Tibial nerve (tissue), 4 donors: ENCODE measurements around the gene RAB27B. TPM values are rescaled to one million over a fixed set of nuclear protein-coding genes. Genes with fewer than 3 reads are reported as not detected.

Experiments
- DNase-seq, 2 donors: peaks; one replicate each; pipeline ENCODE4 v3.0.0-alpha.2; 2019; ENCODE audit warnings: low spot score in 2 of 2
- H3K27ac ChIP-seq, 4 donors: fragments of 200-600 bp; sonication (generic) in 3 of 4; one replicate each; pipeline ENCODE4 v1.5.1; 2017 to 2019; ENCODE audit warnings: mild to moderate bottlenecking in 1 of 4
- H3K27me3 ChIP-seq, 2 donors: fragments of 200-600 bp; sonication (generic) in 1 of 2; one replicate each; pipeline versions ENCODE4 v1.5.1 to v1.6.0; 2017 to 2019
- H3K36me3 ChIP-seq, 3 donors: fragments of 200-600 bp; sonication (generic); one replicate each; pipeline ENCODE4 v1.5.1; 2018 to 2019
- H3K4me1 ChIP-seq, 4 donors: fragments of 200-600 bp; sonication (generic) in 3 of 4; one replicate each; pipeline ENCODE4 v1.5.1; 2017 to 2019
- H3K4me3 ChIP-seq, 4 donors: fragments of 200-600 bp; sonication (generic) in 3 of 4; one replicate each; pipeline ENCODE4 v1.5.1; 2017 to 2019; ENCODE audit warnings: mild to moderate bottlenecking in 1 of 4, moderate library complexity in 1 of 4
- H3K9me3 ChIP-seq, 4 donors: fragments of 200-600 bp; sonication (generic) in 3 of 4; one replicate each; pipeline ENCODE4 v1.5.1; 2017 to 2019
- EP300 ChIP-seq, 2 donors: sonication (generic); formaldehyde crosslinking; IDR thresholded peaks; one replicate each; pipeline ENCODE4 v1.6.1; 2017; ENCODE audit warnings: antibody characterized with exemption in 2 of 2, mild to moderate bottlenecking in 1 of 2
- POLR2A ChIP-seq, 2 donors: fragments of 450-650 bp; IDR thresholded peaks; one replicate each; pipeline ENCODE4 v1.6.1; 2017; ENCODE audit warnings: antibody characterized with exemption in 2 of 2, mild to moderate bottlenecking in 2 of 2, moderate library complexity in 2 of 2
- WGBS, 2 donors: methylation state at CpG; one replicate each; pipeline ENCODE4 v1.1.5; 2018; 5-methylcytosine and 5-hydroxymethylcytosine counted together
- total RNA-seq, 4 donors: library from RNA; depleted of rRNA; stranded (reverse); fragments of >200 nt; gene quantifications; one replicate each; pipeline ENCODE4 v1.1.0, GENCODE V29; 2016
- TF ChIP-seq, protein P1 (sequence below), 5 experiments: fragments of 200-600 bp in 3 of 5; fragments of 450-650 bp in 2 of 5; sonication (generic) in 3 of 5; IDR thresholded peaks; one replicate each; pipeline ENCODE4 v1.5.1; 2016 to 2019; ENCODE audit warnings: antibody characterized with exemption in 5 of 5, mild to moderate bottlenecking in 3 of 5, moderate library complexity in 2 of 5

Gene RAB27B
- total RNA-seq, 4 donors from 2014 or later: under 0.01 to 0.22 TPM; not detected in 2

DNA sequence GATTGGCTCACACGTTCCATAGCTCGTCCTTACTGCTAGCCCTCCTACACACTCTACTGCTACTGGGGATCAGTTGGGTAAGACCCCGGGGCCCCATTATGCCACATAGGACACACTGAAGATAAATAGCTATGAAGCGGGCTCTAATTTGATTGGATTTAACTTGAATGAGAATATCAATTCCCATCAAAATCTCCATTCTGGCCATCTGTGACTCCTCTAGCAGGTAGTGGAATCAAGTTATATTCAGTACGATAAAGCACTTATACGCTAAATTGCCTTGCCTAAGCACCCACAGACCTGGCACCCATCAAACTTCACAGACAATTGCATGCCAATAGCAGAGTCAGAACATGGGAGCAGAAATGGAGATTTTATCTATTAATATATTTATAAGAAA lies 91.1 kb downstream of the RAB27B start:
- no peaks in the 10 kb centered on the region for H3K4me1 ChIP-seq
- H3K9me3 ChIP-seq: no peaks in the 10 kb centered on the region
- H3K27ac ChIP-seq: no peak overlapping the region
- H3K4me3 ChIP-seq: no peak overlapping the region
- H3K27me3 ChIP-seq: no peaks in the 10 kb centered on the region
- H3K36me3 ChIP-seq: no peaks in the 10 kb centered on the region
- TF ChIP-seq, protein P1, sequence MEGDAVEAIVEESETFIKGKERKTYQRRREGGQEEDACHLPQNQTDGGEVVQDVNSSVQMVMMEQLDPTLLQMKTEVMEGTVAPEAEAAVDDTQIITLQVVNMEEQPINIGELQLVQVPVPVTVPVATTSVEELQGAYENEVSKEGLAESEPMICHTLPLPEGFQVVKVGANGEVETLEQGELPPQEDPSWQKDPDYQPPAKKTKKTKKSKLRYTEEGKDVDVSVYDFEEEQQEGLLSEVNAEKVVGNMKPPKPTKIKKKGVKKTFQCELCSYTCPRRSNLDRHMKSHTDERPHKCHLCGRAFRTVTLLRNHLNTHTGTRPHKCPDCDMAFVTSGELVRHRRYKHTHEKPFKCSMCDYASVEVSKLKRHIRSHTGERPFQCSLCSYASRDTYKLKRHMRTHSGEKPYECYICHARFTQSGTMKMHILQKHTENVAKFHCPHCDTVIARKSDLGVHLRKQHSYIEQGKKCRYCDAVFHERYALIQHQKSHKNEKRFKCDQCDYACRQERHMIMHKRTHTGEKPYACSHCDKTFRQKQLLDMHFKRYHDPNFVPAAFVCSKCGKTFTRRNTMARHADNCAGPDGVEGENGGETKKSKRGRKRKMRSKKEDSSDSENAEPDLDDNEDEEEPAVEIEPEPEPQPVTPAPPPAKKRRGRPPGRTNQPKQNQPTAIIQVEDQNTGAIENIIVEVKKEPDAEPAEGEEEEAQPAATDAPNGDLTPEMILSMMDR (IDR thresholded peaks at IDR 0.05): no peak
- no peak for TF ChIP-seq POLR2A (IDR thresholded peaks at IDR 0.05)
- TF ChIP-seq EP300 (IDR thresholded peaks at IDR 0.05): no peak
- 80 to 89% methylated on average over 6 of the region's 6 CpGs for WGBS, 2 donors
- no peak for DNase-seq

- Histone ChIP-seq H3K27me3 (no peaks in the 10 kb centered on the region), H3K4me3 (no peak overlapping the region), H3K4me1 (no peaks in the 10 kb centered on the region), H3K36me3 (no peaks in the 10 kb centered on the region), H3K27ac (no peak overlapping the region), H3K9me3 (no peaks in the 10 kb centered on the region)
- no peak for DNase-seq
- WGBS, 2 donors: 66 to 78% methylated on average over 4 of the region's 4 CpGs
- no peak for TF ChIP-seq EP300 (IDR thresholded peaks at IDR 0.05)
- TF ChIP-seq, protein P1 (IDR thresholded peaks at IDR 0.05): no peak
- TF ChIP-seq POLR2A (IDR thresholded peaks at IDR 0.05): no peak
Measured at GRCh38 chr18:54923339-54923956, 95.2 kb downstream of the RAB27B start.

DNA sequence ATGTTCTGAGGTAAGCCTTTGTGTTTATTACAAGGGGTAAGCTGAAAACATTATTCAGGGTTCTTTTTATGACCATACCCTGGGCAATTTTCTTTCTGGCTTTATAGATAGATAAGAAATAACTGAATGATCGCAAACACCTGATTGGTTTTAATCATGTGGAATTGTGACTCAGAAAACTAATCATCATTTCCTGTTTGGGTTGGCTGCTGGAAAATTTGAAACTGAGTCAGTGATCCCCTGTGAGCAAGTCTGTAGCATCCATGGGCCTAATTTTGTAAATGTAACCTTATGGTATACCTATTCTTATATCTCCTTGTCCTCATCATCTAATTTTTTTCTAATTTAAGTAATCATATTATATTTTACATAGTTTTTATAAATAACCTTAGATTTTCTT lies 96.7 kb downstream of the RAB27B start:
- TF ChIP-seq, protein P1 (IDR thresholded peaks at IDR 0.05): no peak
- TF ChIP-seq POLR2A (IDR thresholded peaks at IDR 0.05) (no peak), EP300 (IDR thresholded peaks at IDR 0.05) (no peak)
- WGBS, 2 donors: 89 to 91% methylated on average over 1 of the region's 1 CpG
- no peaks in the 10 kb centered on the region for H3K9me3 ChIP-seq

GRCh38 chr18:54926593-54927325 lies 98.5 kb downstream of the RAB27B start:
- TF ChIP-seq EP300 (IDR thresholded peaks at IDR 0.05) (no peak), POLR2A (IDR thresholded peaks at IDR 0.05) (no peak)
- TF ChIP-seq, protein P1 (IDR thresholded peaks at IDR 0.05): no peak
- H3K4me3 ChIP-seq: no peak overlapping the region
- no peaks in the 10 kb centered on the region for H3K36me3 ChIP-seq
- H3K4me1 ChIP-seq: no peaks in the 10 kb centered on the region
- WGBS, 2 donors: 88% methylated on average over 3 of the region's 3 CpGs
- H3K27ac ChIP-seq: no peak overlapping the region
- no peaks in the 10 kb centered on the region for H3K9me3 ChIP-seq
- no peaks in the 10 kb centered on the region for H3K27me3 ChIP-seq
- no peak for DNase-seq

More for the DNA sequence above, 96.7 kb downstream of the RAB27B start:
- Histone ChIP-seq H3K4me3 (no peak overlapping the region), H3K27me3 (no peaks in the 10 kb centered on the region), H3K4me1 (no peaks in the 10 kb centered on the region), H3K36me3 (no peaks in the 10 kb centered on the region), H3K27ac (no peak overlapping the region)
- no peak for DNase-seq

DNA sequence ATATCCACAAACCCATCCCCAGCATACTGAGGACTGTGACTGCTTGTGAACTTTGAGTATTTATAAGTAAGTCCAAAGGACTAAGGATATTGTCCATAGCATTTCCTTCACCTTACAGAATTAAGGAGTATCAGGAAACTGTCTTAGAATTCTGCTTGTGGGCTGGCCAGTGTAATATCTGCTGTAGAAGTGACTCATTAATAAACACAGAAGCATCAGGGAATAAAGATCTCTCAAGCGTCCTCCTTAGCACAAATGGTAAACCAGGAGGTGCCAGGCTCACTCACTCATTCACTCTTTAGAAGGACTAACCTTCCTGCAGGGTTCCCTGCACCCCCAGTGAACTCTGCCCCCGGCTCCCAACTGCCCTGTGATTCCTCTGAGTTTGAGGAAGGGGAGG lies 100.0 kb downstream of the RAB27B start:
- Histone ChIP-seq H3K36me3 (no peaks in the 10 kb centered on the region), H3K27me3 (no peaks in the 10 kb centered on the region), H3K9me3 (no peaks in the 10 kb centered on the region), H3K27ac (no peak overlapping the region), H3K4me1 (no peaks in the 10 kb centered on the region), H3K4me3 (no peak overlapping the region)
- 75 to 84% methylated on average over 2 of the region's 2 CpGs for WGBS, 2 donors
- no peak for DNase-seq
- TF ChIP-seq, protein P1 (IDR thresholded peaks at IDR 0.05): no peak
- TF ChIP-seq POLR2A (IDR thresholded peaks at IDR 0.05): no peak
- no peak for TF ChIP-seq EP300 (IDR thresholded peaks at IDR 0.05)
